Transverse colon (tissue), 4 donors: ENCODE results near the gene C1orf50. TPM values are rescaled to one million over a fixed set of nuclear protein-coding genes. Genes with fewer than 3 reads are reported as not detected.

Source experiments
- DNase-seq: peaks from one replicate; pipeline ENCODE4 v3.0.0-alpha.2; 2019
- H3K27ac ChIP-seq, 4 donors: fragments of 200-600 bp; sonication (generic); 2 replicates each; pipeline ENCODE4 v1.5.1; 2016 to 2018; ENCODE audit warnings: inconsistent platforms in 4 of 4
- H3K27me3 ChIP-seq: fragments of 200-600 bp; sonication (generic); 2 replicates; pipeline ENCODE4 v1.5.1; 2017; ENCODE audit warnings: inconsistent platforms
- H3K36me3 ChIP-seq, 4 donors: fragments of 200-600 bp; sonication (generic); 2 replicates each; pipeline ENCODE4 v1.5.1; 2017 to 2019; ENCODE audit warnings: inconsistent platforms in 4 of 4
- H3K4me1 ChIP-seq, 4 donors: fragments of 200-600 bp; sonication (generic); 2 replicates each; pipeline ENCODE4 v1.5.1; 2017 to 2020; ENCODE audit warnings: inconsistent platforms in 4 of 4
- H3K4me3 ChIP-seq, 4 donors: fragments of 200-600 bp; sonication (generic); 1 replicate in 1 of 4; 2 replicates in 3 of 4; pipeline versions ENCODE4 v1.5.1 to v1.6.1; 2017 to 2019; ENCODE audit warnings: inconsistent platforms in 4 of 4
- H3K9me3 ChIP-seq, 2 donors: fragments of 200-600 bp; sonication (generic); 2 replicates each; pipeline ENCODE4 v1.5.1; 2017 to 2019; ENCODE audit warnings: inconsistent platforms in 2 of 2
- EP300 ChIP-seq: sonication (generic); formaldehyde crosslinking; IDR thresholded peaks from one replicate; pipeline ENCODE4 v1.6.1; 2017; ENCODE audit warnings: antibody characterized with exemption, low read depth
- POLR2A ChIP-seq: fragments of 450-650 bp; IDR thresholded peaks from one replicate; pipeline ENCODE4 v1.6.1; 2016; ENCODE audit warnings: antibody characterized with exemption, mild to moderate bottlenecking, moderate library complexity
- POLR2AphosphoS5 ChIP-seq, 3 donors: sonication (generic); formaldehyde crosslinking; IDR thresholded peaks; one replicate each; pipeline ENCODE4 v1.6.1; 2016; ENCODE audit warnings: antibody characterized with exemption in 3 of 3
- WGBS, 2 donors: methylation state at CpG; one replicate each; pipeline ENCODE4 v1.1.5; 2018; ENCODE audit warnings: low coverage in 1 of 2; 5-methylcytosine and 5-hydroxymethylcytosine counted together
- in situ Hi-C, 4 donors: fragments of 200-750 bp; cut with MboI; loops; one replicate each; pipeline versions ENCODE4 v1.15.0 to v1.15.1; 2017; ENCODE audit warnings: low sequenced_read_pairs in 3 of 4, low pct_ligation_motif_present in 1 of 4, low pct_unique_long_range_greater_than_20kb in 1 of 4
- intact Hi-C: fragments of 100-400 bp; cut with DNase I; formaldehyde crosslinking; loops from one replicate; pipeline ENCODE4 v1.15.1; 2023; ENCODE audit warnings: low total_unique reads
- total RNA-seq, 4 donors: library from RNA; depleted of rRNA; stranded (reverse); fragments of >200 nt; gene quantifications; one replicate each; pipeline ENCODE4 v1.1.0, GENCODE V29; 2016
- TF ChIP-seq, protein P1 (sequence below), 5 experiments: fragments of 200-600 bp in 3 of 5; fragments of 450-650 bp in 2 of 5; sonication (generic) in 3 of 5; IDR thresholded peaks; 1 replicate in 2 of 5; 2 replicates in 3 of 5; pipeline ENCODE4 v1.5.1; 2016 to 2017; ENCODE audit warnings: antibody characterized with exemption in 5 of 5, inconsistent platforms in 3 of 5, mild to moderate bottlenecking in 2 of 5, moderate library complexity in 1 of 5

Gene C1orf50
- total RNA-seq, 4 donors from 2014 or later: 4.0 to 81.2 (median 8.1) TPM

DNA sequence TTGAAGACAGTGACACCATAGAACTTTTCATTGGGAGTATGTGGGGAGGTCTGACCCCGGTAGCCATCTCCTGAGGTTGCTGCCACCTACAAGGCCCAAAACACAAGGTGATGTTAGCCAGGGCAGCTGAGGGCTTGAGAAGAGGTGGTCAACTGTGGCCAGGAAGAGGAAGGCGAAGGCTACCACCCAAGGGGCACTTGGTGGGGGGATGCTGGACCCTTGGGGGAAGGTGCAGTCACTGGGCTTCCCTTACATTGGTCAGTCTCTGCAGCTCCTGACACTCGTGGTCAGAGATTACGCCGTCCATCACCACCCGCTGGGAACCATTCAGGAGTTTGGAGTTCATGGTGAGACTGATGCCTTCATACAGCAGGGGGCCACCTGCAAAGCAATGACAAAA, 14.8 kb upstream of the C1orf50 start:
- H3K27me3 ChIP-seq: no peaks in the 10 kb centered on the region
- no peak overlapping the region for H3K4me3 ChIP-seq
- H3K27ac ChIP-seq: no peak overlapping the region
- TF ChIP-seq POLR2A (no peak), POLR2AphosphoS5 (IDR thresholded peaks at IDR 0.05) (no peak), EP300 (no peak)
- TF ChIP-seq, protein P1, sequence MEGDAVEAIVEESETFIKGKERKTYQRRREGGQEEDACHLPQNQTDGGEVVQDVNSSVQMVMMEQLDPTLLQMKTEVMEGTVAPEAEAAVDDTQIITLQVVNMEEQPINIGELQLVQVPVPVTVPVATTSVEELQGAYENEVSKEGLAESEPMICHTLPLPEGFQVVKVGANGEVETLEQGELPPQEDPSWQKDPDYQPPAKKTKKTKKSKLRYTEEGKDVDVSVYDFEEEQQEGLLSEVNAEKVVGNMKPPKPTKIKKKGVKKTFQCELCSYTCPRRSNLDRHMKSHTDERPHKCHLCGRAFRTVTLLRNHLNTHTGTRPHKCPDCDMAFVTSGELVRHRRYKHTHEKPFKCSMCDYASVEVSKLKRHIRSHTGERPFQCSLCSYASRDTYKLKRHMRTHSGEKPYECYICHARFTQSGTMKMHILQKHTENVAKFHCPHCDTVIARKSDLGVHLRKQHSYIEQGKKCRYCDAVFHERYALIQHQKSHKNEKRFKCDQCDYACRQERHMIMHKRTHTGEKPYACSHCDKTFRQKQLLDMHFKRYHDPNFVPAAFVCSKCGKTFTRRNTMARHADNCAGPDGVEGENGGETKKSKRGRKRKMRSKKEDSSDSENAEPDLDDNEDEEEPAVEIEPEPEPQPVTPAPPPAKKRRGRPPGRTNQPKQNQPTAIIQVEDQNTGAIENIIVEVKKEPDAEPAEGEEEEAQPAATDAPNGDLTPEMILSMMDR (IDR thresholded peaks at IDR 0.05): no peak
- WGBS, 2 donors: 93% methylated on average over 6 of the region's 6 CpGs; no CpG with 5 or more reads in 1 of the 2 donors
- no peaks in the 10 kb centered on the region for H3K9me3 ChIP-seq
- peaks cover 0 to 16% (median 2%) of the 10 kb centered on the region in 4 donors for H3K36me3 ChIP-seq
- no peaks in the 10 kb centered on the region for H3K4me1 ChIP-seq
- in situ Hi-C loops (loop anchor here in 2 of 4 donors (25.0 kb wide), 1 partner anchor 415 kb away; the partner anchor contains the start of gene FOXJ3 (in 2 of the 2)), intact Hi-C loops (no loop called here)
- no peak for DNase-seq

DNA sequence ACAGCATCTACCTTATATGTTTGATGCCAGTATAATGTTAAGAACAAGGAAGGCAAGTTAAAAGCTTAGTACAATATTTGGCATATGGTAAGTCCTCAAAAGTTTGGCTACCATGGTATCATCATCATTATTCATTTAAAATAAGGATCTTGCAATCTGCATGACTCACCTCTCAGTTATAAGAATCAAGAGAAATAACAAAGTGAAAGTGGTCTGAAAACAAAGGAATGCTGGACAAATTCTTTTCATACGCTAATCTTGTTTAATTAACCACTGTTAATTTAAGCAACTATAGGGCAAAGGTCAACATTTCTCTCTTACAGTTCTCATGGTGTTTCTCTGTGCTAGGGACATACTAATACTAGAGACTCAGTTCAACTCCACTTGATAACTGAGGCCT, 14.0 kb upstream of the C1orf50 start:
- intact Hi-C loops: no loop called here
- in situ Hi-C loops: loop anchor here in 2 of 4 donors (25.0 kb wide), 1 partner anchor 416 kb away; the partner anchor contains the start of gene FOXJ3 (in 2 of the 2)
- TF ChIP-seq POLR2AphosphoS5 (IDR thresholded peaks at IDR 0.05): no peak
- no peak overlapping the region for H3K27ac ChIP-seq
- no peak overlapping the region for H3K4me3 ChIP-seq
- no peaks in the 10 kb centered on the region for H3K27me3 ChIP-seq
- H3K9me3 ChIP-seq: no peaks in the 10 kb centered on the region
- DNase-seq: no peak
- peaks cover 0 to 16% (median 2%) of the 10 kb centered on the region in 4 donors for H3K36me3 ChIP-seq
- 86 to 91% methylated on average over 1 of the region's 1 CpG for WGBS, 2 donors
- H3K4me1 ChIP-seq: no peaks in the 10 kb centered on the region

DNA sequence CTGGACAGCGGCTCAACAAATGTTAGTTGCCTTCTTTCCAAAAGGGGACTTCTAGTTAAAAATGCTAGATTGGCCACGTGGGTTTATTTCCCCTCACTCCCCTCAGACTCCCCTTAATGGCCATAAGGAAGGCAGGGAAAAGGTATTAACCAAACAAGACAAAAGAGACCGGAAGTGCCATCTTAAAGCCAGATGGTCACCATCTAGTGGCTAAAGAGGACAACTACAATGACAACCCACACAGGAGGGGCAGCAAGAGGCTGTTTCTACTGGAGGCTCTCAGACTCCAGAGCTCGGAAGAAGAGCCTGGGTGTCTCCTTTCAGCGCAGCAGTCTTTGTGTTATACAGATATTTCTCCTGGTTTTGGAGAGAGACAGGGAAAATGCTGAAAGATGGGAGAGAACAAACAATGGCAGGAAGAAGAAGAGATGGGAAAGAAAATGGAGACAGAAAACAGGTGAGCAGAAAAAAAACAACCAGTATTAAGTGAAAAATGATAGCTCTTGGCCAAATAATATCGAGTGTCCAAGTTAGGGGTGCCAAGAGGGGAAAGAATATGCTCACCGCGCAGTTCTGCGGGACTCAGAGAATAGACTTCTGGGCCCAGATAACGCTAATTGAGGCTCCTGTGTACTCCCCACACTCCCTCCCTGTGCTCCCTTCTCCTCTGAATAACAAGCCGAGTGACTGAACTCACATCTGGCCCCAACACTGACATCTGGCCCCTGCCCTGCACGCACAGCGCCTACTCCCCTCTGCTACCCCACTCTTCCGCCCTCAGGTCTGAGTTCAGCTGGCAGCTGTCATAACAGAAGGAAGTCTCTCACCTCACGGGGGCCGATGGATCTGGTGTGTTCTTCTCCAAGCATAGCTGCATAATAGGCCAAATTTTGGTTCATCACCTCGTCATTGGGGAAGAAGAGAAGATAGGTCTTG, 9.8 kb upstream of the C1orf50 start:
- Histone ChIP-seq H3K4me1 (no peaks in the 10 kb centered on the region), H3K27me3 (no peaks in the 10 kb centered on the region), H3K27ac (no peak overlapping the region), H3K36me3 (peaks cover 0 to 26% (median 4%) of the 10 kb centered on the region in 4 donors), H3K9me3 (no peaks in the 10 kb centered on the region), H3K4me3 (no peak overlapping the region)
- intact Hi-C loops: no loop called here
- DNase-seq: no peak
- no peak for TF ChIP-seq POLR2A
- TF ChIP-seq, protein P1 (IDR thresholded peaks at IDR 0.05): peak; percentile 67 to 73 (median 70)
- no peak for TF ChIP-seq EP300
- no peak for TF ChIP-seq POLR2AphosphoS5 (IDR thresholded peaks at IDR 0.05)
- WGBS, 2 donors: 66 to 76% methylated on average over 7 to 17 of the region's 17 CpGs
- in situ Hi-C loops: loop anchor here in 2 of 4 donors (25.0 kb wide), 1 partner anchor 420 kb away; the partner anchor contains the start of gene FOXJ3 (in 2 of the 2)

DNA sequence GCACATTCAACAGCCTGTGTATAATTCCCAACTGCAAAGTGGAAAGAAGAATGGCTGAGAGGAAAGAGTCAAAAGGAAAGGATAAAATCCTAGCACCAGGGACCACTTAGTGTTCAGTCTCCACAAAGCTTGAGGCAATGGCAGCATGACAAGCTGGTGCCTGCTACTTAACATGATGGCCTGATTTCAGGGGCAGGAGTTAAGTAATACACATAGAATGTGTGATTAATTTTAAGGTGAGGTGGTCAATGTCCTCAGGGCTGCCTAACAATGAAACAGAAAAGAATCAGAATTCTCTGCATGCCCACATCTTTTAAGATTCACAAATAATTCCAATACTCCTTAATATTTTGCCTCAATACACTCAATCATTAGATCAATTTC, 9.2 kb upstream of the C1orf50 start:
- intact Hi-C loops (no loop called here), in situ Hi-C loops (loop anchor here in 2 of 4 donors (25.0 kb wide), 1 partner anchor 421 kb away; the partner anchor contains the start of gene FOXJ3 (in 2 of the 2))
- H3K36me3 ChIP-seq: peaks cover 0 to 27% (median 2%) of the 10 kb centered on the region in 4 donors

More for the DNA sequence above, 9.2 kb upstream of the C1orf50 start:
- H3K4me1 ChIP-seq: no peaks in the 10 kb centered on the region
- H3K4me3 ChIP-seq: no peak overlapping the region
- no peaks in the 10 kb centered on the region for H3K27me3 ChIP-seq
- DNase-seq: no peak
- no peak overlapping the region for H3K27ac ChIP-seq
- TF ChIP-seq, protein P1 (IDR thresholded peaks at IDR 0.05): no peak
- TF ChIP-seq POLR2AphosphoS5 (IDR thresholded peaks at IDR 0.05): no peak
- TF ChIP-seq POLR2A: no peak
- no peak for TF ChIP-seq EP300
- H3K9me3 ChIP-seq: no peaks in the 10 kb centered on the region
